Loucy (cell line): ENCODE measurements around the gene HIVEP1.
A peak's percentile ranks its signal among the peaks of the same experiment; 100 is the strongest.

Experiments used
- H2AFZ ChIP-seq: fragments of 200-600 bp; sonication (generic); 2 replicates; pipeline ENCODE4 v1.6.0; 2016; ENCODE audit warnings: antibody characterized with exemption, mild to moderate bottlenecking, low read length, moderate library complexity
- H3F3A ChIP-seq: fragments of 200-600 bp; 2 replicates; pipeline ENCODE4 v1.6.0; 2016; ENCODE audit warnings: antibody characterized with exemption, low read depth, mild to moderate bottlenecking
- H3K27me3 ChIP-seq: fragments of 200-600 bp; sonication (generic); 2 replicates; pipeline ENCODE4 v1.6.1; 2014; ENCODE audit warnings: low read length, mild to moderate bottlenecking; ENCODE audit not compliant: insufficient read depth, poor library complexity, severe bottlenecking
- H3K36me3 ChIP-seq: fragments of 200-600 bp; sonication (generic); 2 replicates; pipeline ENCODE4 v1.6.1; 2016; ENCODE audit warnings: low read length; ENCODE audit not compliant: insufficient read depth
- H3K4me1 ChIP-seq: fragments of 200-600 bp; sonication (generic); 2 replicates; pipeline ENCODE4 v1.5.1; 2014; ENCODE audit warnings: low read length, mild to moderate bottlenecking; ENCODE audit not compliant: insufficient read depth, poor library complexity, severe bottlenecking
- H3K4me2 ChIP-seq: fragments of 200-600 bp; sonication (generic); 2 replicates; pipeline ENCODE4 v1.6.0; 2014; ENCODE audit warnings: antibody characterized with exemption, low read length, low read depth, mild to moderate bottlenecking; ENCODE audit not compliant: poor library complexity, severe bottlenecking
- H3K4me3 ChIP-seq: fragments of 200-600 bp; sonication (generic); 2 replicates; pipeline ENCODE4 v1.5.1; 2014; ENCODE audit warnings: low read length, mild to moderate bottlenecking, mixed read lengths; ENCODE audit not compliant: poor library complexity, severe bottlenecking
- H3K79me2 ChIP-seq: fragments of 200-600 bp; sonication (generic); 2 replicates; pipeline ENCODE4 v1.6.1; 2014; ENCODE audit warnings: low read length; ENCODE audit not compliant: insufficient read depth
- H3K9ac ChIP-seq: fragments of 200-600 bp; sonication (generic); 2 replicates; pipeline ENCODE4 v1.6.0; 2014; ENCODE audit warnings: mild to moderate bottlenecking, low read depth, low read length, moderate library complexity; ENCODE audit not compliant: poor library complexity, severe bottlenecking
- H3K9me2 ChIP-seq: fragments of 200-600 bp; sonication (generic); replicated peaks from 2 replicates; pipeline ENCODE4 v1.6.1; 2016; ENCODE audit warnings: low read depth, low read length, mixed read lengths
- H3K9me3 ChIP-seq: fragments of 200-600 bp; sonication (generic); 2 replicates; pipeline ENCODE4 v1.6.1; 2014; ENCODE audit warnings: mild to moderate bottlenecking, antibody characterized with exemption, low read length, low read depth; ENCODE audit not compliant: insufficient read depth
- H4K20me1 ChIP-seq: fragments of 200-600 bp; sonication (generic); 2 replicates; pipeline ENCODE4 v1.6.0; 2014; ENCODE audit warnings: antibody characterized with exemption, low read length, mild to moderate bottlenecking; ENCODE audit not compliant: insufficient read depth, poor library complexity, severe bottlenecking
- CTCF ChIP-seq: fragments of 200-600 bp; sonication (generic); conservative IDR thresholded peaks from 2 replicates; pipeline ENCODE4 v1.5.1; 2014; ENCODE audit warnings: mild to moderate bottlenecking, antibody characterized with exemption, low read length
- EZH2phosphoT487 ChIP-seq: fragments of 200-600 bp; IDR thresholded peaks from 2 replicates; pipeline ENCODE4 v1.6.1; 2018; ENCODE audit warnings: antibody characterized with exemption, mild to moderate bottlenecking, moderate library complexity, borderline replicate concordance

Gene HIVEP1

GRCh38 chr6:12147557-12148316, 135.6 kb downstream of the HIVEP1 start:
- no peaks in the 10 kb centered on the region for H3K9me2 ChIP-seq
- H3K4me1 ChIP-seq: no peaks in the 10 kb centered on the region
- TF ChIP-seq EZH2phosphoT487 (no peak), CTCF (peak; percentile 18; the same call in 1 of the 2 replicates)
- H2AFZ ChIP-seq: no peak overlapping the region
- H3K79me2 ChIP-seq: no peaks in the 10 kb centered on the region
- no peak overlapping the region for H3K9ac ChIP-seq
- no peaks in the 10 kb centered on the region for H3K27me3 ChIP-seq
- H3F3A ChIP-seq: no peaks in the 10 kb centered on the region
- H3K36me3 ChIP-seq: no peaks in the 10 kb centered on the region
- H3K4me2 ChIP-seq: no peak overlapping the region
- no peak overlapping the region for H3K4me3 ChIP-seq
- no peaks in the 10 kb centered on the region for H4K20me1 ChIP-seq
- no peaks in the 10 kb centered on the region for H3K9me3 ChIP-seq

GRCh38 chr6:12148317-12148801, 136.2 kb downstream of the HIVEP1 start:
- no peaks in the 10 kb centered on the region for H4K20me1 ChIP-seq
- no peaks in the 10 kb centered on the region for H3F3A ChIP-seq
- H3K36me3 ChIP-seq: no peaks in the 10 kb centered on the region
- H3K4me3 ChIP-seq: no peak overlapping the region
- H3K79me2 ChIP-seq: no peaks in the 10 kb centered on the region
- no peaks in the 10 kb centered on the region for H3K9me2 ChIP-seq
- no peak overlapping the region for H2AFZ ChIP-seq
- TF ChIP-seq EZH2phosphoT487: no peak
- TF ChIP-seq CTCF: no peak
- H3K9ac ChIP-seq: no peak overlapping the region
- no peaks in the 10 kb centered on the region for H3K9me3 ChIP-seq
- no peak overlapping the region for H3K4me2 ChIP-seq
- no peaks in the 10 kb centered on the region for H3K27me3 ChIP-seq
- H3K4me1 ChIP-seq: no peaks in the 10 kb centered on the region

GRCh38 chr6:12148841-12149240, 136.7 kb downstream of the HIVEP1 start:
- Histone ChIP-seq H3K36me3 (no peaks in the 10 kb centered on the region), H3K4me1 (no peaks in the 10 kb centered on the region), H3K9ac (no peak overlapping the region), H3K4me3 (no peak overlapping the region), H2AFZ (no peak overlapping the region), H3F3A (no peaks in the 10 kb centered on the region), H3K9me2 (no peaks in the 10 kb centered on the region), H3K79me2 (no peaks in the 10 kb centered on the region), H3K4me2 (no peak overlapping the region), H3K27me3 (no peaks in the 10 kb centered on the region), H4K20me1 (no peaks in the 10 kb centered on the region), H3K9me3 (no peaks in the 10 kb centered on the region)
- no peak for TF ChIP-seq CTCF
- TF ChIP-seq EZH2phosphoT487: no peak
